OCI-M2 (cell line): ENCODE measurements around the gene TAS1R3.

ENCODE experiments used
- DNase-seq: peaks from one replicate; lab custom pipeline; 2025; ENCODE audit not compliant: unreplicated experiment; lab: John Stamatoyannopoulos, UW

Gene TAS1R3

GRCh38 chr1:1335792-1336248, 4.7 kb downstream of the TAS1R3 start:
- no peak for DNase-seq

- DNase-seq: no peak
These were observed 5.4 kb downstream of the TAS1R3 start for GRCh38 chr1:1336446-1336845.

GRCh38 chr1:1336931-1337792, 6.1 kb downstream of the TAS1R3 start:
- no peak for DNase-seq

GRCh38 chr1:1337793-1338147, 6.7 kb downstream of the TAS1R3 start:
- no peak for DNase-seq

GRCh38 chr1:1338278-1338677, 7.2 kb downstream of the TAS1R3 start:
- no peak for DNase-seq

GRCh38 chr1:1340185-1340584, 9.1 kb downstream of the TAS1R3 start:
- no peak for DNase-seq

- no peak for DNase-seq
These were observed 9.9 kb downstream of the TAS1R3 start for GRCh38 chr1:1340791-1341548.

- no peak for DNase-seq
These were observed 10.5 kb downstream of the TAS1R3 start for GRCh38 chr1:1341549-1342021.

- DNase-seq: no peak
These were observed 11.0 kb downstream of the TAS1R3 start for GRCh38 chr1:1342061-1342562.

- no peak for DNase-seq
These were observed 11.6 kb downstream of the TAS1R3 start for GRCh38 chr1:1342584-1343115.

- no peak for DNase-seq
These were observed 12.8 kb downstream of the TAS1R3 start for GRCh38 chr1:1343811-1344421.

- DNase-seq: no peak
These were observed 13.7 kb downstream of the TAS1R3 start for GRCh38 chr1:1344655-1345361.

- no peak for DNase-seq
These were observed 14.3 kb downstream of the TAS1R3 start for GRCh38 chr1:1345384-1345783.

GRCh38 chr1:1345860-1346500, 14.9 kb downstream of the TAS1R3 start:
- no peak for DNase-seq

- no peak for DNase-seq
These were observed 15.4 kb downstream of the TAS1R3 start for GRCh38 chr1:1346501-1346890.

GRCh38 chr1:1347026-1347595, 16.0 kb downstream of the TAS1R3 start:
- no peak for DNase-seq

- no peak for DNase-seq
These were observed 16.8 kb downstream of the TAS1R3 start for GRCh38 chr1:1347663-1348419.

GRCh38 chr1:1348420-1349255, 17.6 kb downstream of the TAS1R3 start:
- no peak for DNase-seq
